CD4-positive, alpha-beta T cell treated with Interleukin-17A for 1 hour (primary cell): Measurements from ENCODE around the gene AGPS.
A peak's percentile ranks its signal among the peaks of the same experiment; 100 is the strongest.
"Not testable (repeated sequence)": the region's sequence is repeated elsewhere in the genome, so short reads cannot be mapped to it uniquely, and the experiment has no call there.

Experiments used
- DNase-seq: peaks from one replicate; pipeline ENCODE4 v3.0.0-alpha.2; 2020

Gene AGPS

DNA sequence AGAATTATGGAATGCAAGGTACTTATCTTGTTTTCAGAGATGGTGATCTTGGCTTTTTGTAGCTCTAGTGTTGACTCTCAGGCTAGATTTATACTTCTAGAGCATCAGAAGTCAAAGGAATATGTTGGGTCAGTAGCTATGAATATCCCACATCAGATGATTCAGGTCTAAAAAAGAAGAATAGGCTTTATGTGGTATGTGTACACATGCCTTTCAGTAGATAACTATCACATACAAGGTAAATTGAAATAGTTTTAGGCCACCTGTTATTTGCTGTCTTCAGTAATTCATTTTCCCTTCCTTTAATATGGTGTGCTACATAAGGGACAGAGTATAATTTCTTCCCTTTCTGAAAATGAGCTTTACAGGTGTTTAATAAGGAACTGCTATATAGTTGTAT is 142.4 kb downstream of the AGPS start:
- DNase-seq: no peak

GRCh38 chr2:177535958-177536504 is 143.5 kb downstream of the AGPS start:
- DNase-seq: no peak

DNA sequence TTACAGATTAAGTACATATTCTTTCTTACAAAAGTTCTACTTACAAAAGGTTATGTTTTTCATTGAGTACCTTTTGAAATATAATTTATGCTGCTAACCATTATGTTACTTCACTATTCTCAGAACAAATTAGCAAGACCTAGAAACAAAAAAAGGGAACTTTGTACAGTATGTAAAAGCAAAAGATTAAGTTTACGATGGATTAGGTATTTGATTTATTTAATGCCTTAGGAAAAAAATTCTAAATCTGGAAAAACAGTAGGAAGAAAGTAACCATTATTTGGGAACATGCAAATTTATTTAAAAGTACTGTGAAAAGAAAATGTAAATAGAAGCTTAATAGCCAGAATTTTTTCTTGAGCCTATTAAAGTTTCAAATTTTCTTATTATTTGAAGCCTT is 144.6 kb downstream of the AGPS start:
- no peak for DNase-seq

DNA sequence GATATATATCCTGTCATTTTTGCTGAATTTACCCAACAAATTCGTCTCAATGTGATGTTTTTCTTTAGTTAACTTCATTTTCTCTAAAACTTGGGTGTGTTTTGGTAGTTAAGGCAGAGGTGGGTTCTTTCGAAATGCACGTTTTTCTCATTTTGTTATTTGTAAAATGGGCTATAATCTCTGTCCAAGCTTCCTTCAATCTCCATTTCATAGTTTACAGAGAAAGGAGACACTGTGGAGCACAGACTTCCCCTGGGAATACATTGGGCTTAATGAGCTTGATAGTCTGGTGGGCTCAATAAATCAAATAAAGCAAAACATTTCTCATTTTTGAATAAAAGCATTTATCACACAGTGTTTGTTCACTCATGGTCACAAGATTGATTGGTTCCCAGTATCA is 145.1 kb downstream of the AGPS start:
- no peak for DNase-seq

- no peak for DNase-seq
Measured at GRCh38 chr2:177538323-177538722, 145.8 kb downstream of the AGPS start.

- DNase-seq: no peak
Measured at GRCh38 chr2:177540283-177540682, 147.7 kb downstream of the AGPS start.

- no peak for DNase-seq
Measured at GRCh38 chr2:177541258-177541991, 148.9 kb downstream of the AGPS start.

DNA sequence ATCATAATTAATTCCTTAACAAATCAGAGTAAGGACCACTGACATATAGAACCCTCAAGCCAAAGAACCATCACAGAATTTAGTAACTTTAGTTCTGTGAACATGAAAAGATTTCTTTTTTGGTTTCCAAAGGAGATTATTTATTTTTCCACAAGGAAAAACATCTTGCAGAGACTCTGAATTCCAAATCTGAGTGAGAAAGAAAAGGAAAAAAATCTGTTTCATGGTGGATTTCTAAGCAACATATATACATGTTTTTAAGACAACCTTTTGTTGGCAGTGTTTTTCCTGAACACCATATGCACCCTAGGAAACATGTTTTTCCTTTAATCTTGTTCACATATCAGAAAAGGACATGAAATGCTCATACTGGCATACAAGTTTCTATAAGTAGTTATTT is 149.8 kb downstream of the AGPS start:
- DNase-seq: no peak

GRCh38 chr2:177543007-177543760 is 150.6 kb downstream of the AGPS start:
- no peak for DNase-seq

DNA sequence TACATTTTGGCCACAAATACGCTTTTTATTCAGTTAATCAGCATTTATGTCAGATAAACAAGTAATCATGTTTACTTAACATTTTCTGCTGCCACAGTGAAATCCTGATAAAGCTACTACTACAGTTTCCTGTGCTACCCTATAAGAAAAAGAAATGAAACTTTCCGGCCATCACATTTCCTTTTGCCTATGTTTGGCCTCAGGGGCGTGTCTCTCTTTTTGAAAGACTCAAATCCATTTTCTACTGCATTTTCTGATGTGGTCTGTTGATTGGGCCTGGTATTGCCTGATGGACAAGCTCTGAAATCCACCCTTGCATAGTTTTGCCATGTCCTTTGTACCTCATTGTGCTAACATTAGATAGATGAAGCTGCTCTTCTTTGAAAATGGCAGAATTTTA is 152.6 kb downstream of the AGPS start:
- no peak for DNase-seq

DNA sequence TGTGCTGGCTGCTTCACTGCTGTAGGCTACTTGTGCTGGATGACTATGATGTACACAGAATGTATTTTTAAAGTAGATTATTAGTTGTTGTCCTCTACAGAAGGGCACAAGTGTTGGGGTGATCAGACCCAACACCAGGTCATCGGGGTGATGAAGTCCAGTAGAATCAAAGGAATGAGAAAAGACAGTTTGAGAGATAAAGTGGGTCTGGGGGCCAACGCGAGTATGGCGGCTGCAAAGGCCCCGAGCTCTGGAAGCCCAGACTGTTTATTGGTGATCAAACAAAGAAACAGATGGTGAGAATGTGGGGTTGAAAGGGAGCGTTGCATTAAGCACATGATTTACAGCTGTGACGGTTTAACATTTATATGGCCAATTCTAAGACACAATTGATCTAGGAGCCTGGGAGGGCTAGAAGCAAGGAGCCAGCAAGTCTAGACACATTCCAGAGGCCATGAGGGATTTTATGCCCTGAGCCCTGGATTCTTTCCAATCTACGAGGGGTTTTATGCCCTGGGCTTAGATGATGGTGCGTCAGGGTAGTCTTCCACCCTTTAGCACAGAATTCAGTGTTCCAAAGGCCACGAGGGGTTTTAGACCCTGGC is 153.5 kb downstream of the AGPS start:
- DNase-seq: no peak

GRCh38 chr2:177547122-177547521 is 154.5 kb downstream of the AGPS start:
- DNase-seq: no peak

- DNase-seq: no peak
Measured at GRCh38 chr2:177547772-177548171, 155.2 kb downstream of the AGPS start.

DNA sequence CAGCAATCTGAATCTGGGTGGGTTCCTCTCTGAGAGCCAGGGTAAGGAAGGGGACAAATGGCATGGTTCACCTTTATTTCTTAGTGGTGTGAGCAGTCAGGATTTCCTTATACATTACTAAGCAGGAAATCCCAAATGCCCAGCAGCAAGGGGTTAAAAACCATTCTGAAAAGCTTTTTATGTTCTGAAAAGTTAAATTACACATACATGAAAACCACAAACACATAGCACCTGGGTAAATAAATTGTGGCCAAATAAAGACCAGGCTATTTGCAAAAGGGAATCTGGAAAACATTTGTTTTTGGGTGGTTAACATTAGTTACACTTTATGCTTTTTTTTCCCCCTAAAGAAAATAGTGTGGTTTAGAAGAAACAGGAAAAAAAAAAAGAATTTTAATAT is 156.1 kb downstream of the AGPS start:
- no peak for DNase-seq

GRCh38 chr2:177549171-177549570 is 156.6 kb downstream of the AGPS start:
- no peak for DNase-seq

DNA sequence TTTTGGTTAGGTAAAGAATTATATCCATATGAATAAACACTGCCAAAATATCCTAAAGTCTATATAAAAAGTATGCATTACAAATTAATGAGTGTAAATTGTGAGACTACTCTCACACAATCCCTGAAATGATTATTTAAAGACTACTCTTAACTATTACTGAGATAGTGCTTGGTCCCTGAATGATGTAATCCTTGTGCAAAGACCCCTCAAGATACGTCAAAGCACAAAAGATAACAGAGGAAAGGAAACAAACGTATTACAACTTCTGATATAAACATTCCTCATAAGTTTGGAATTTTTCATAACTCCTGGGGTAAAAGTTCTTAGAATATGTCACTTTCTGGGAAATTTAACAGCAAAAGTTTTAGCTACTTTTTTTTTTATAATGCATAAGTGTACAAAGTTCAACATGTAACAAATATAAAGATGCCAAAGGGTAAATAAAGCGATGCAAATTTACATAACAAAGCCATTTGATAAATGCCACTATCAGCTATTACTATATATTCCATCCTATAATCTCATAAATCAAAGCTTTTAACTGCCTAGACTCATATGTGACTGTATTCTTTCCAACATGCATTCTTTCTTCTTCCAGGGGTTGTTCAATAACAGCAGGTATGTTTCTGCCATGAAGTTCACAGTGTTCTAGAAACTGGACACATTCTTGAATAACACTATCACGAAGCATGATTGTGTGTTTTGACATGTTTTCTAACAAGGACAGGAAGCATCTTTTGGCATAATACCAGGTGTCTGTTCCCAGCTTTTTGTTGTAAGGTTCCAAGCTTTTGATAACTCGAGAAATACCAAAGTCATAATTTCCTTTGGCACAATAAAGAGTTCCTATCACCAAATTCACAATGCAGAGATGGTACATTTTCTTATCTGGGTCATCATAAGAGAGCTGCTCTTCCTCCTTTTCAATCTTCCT is 158.0 kb downstream of the AGPS start:
- no peak for DNase-seq

- DNase-seq: not testable (repeated sequence)
Measured at GRCh38 chr2:177551360-177551759, 158.8 kb downstream of the AGPS start.

- no peak for DNase-seq
Measured at GRCh38 chr2:177551989-177552421, 159.4 kb downstream of the AGPS start.

DNA sequence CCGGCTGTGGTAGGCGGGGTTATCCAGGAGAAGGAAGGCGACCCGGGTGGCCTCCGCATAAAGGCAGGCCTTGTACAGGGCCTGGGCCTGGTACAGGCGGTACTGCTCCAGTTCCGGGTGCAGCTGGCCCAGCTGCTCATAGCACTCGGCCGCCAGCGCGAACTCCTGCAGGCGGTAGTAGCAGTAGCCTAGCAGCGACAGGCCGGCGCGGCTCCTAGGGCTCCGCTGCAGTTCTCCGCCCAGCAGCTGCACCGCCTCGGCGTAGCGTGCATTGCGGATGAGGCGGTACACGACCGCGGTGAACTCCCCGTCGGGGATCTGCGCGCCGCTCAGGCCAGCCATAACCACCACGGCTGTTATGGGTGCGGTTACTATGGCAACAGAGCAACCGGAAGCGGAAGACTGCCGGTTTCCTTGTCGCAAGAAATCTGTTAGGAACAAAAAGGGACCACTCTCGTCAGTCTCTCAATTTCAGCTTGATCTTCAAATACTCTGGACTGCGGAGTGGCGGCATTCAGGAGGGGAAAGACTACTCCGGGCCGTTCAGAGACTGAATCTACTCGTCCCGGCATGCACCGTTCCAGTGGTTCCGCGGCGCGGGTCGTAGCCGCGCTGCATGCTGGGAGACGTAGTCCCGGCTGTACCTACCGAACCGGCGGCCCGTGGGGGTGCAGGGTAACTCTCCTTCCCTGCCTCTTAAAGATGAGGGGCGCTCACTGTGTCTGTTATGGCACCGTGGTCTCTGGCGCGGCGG is 160.0 kb downstream of the AGPS start:
- peak; percentile 94 for DNase-seq

DNA sequence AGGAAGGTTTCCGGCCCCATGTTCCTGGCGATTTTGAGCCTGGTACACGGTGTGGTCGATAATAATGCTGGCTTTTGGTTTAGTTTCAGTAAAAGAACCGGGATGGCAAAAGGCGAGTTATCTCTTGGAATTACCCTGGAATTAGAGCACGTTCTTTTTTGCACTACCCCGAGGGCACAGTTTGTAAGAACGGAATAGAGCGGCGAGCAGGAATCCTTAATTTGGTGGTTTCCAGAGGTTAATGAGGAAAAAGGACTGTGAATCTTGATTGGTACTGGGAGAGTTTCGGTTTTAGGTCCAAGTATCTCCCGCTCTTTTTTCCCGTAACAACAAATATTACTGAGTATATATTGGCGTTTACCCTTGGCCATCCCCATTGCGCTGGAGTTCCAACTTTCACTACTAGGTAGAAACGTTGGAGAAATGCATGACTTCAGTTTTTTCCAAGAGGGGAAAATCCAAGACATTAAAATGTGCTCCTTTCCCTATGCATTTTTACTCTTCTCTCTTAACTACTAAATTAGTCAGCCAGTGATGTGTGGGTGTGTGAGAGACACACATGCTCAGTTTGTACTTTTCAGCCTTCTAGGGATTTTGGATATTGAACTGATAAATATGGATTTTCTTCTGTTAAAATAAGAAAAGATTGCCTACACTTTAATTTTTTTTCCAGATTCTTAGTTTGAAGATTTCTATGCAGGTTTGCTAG is 160.8 kb downstream of the AGPS start:
- DNase-seq: no peak

DNA sequence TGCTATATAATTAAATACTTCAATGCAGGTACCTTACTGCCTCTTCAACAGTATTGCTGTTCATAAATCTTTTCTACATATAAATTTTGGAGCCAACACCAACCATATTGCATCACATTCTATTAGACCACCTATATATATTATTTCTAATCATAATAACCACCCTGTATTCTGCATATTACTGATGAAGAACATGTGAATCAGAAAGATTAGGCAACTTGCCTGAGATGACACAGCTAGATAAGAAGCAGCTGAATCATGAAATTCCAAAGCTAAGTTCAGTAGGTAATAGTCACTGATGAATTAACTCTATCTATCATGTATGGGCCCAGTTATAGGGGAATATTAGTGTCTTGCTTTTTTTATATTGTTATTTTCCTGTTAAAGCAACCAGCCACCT is 161.8 kb downstream of the AGPS start:
- no peak for DNase-seq
